OCI-LY1 (cell line): ENCODE measurements around the gene C4B.
"Not testable (repeated sequence)": the region's sequence is repeated elsewhere in the genome, so short reads cannot be mapped to it uniquely, and the experiment has no call there.

ENCODE experiments used
- CTCF ChIP-seq: fragments of 200-600 bp; sonication (generic), shearing (Covaris generic); IDR thresholded peaks from 2 replicates; pipeline ENCODE4 v1.5.1; 2017; ENCODE audit warnings: mild to moderate bottlenecking, antibody characterized with exemption, low read length, moderate library complexity, mixed read lengths
- EZH2 ChIP-seq: fragments of 200-600 bp; sonication (generic), shearing (Covaris generic); IDR thresholded peaks from 2 replicates; pipeline ENCODE4 v1.8.0; 2017; ENCODE audit warnings: borderline replicate concordance, mixed run types, mild to moderate bottlenecking, antibody characterized with exemption, low read length, moderate library complexity, mixed read lengths

GRCh38 chr6:32014547-32014946 lies at the start of gene C4B:
- not testable (repeated sequence) for TF ChIP-seq CTCF, EZH2
